HepG2 (cell line): ENCODE data around the gene TSHZ2. TPM values are rescaled to one million over a fixed set of nuclear protein-coding genes. Genes with fewer than 3 reads are reported as not detected.

Experiments
- CREB1 ChIP-seq, 2 experiments: fragments of 450-650 bp in 1 of 2; IDR thresholded peaks; 2 replicates each; pipeline ENCODE4 v1.6.1; 2016 to 2017; ENCODE audit warnings: control low read depth in 1 of 2, mild to moderate bottlenecking in 1 of 2, missing compliant biosample characterization in 1 of 2, missing genetic modification characterization in 1 of 2
- DZIP1 ChIP-seq: sonication (generic); formaldehyde crosslinking; IDR thresholded peaks from 2 replicates; pipeline ENCODE4 v1.5.0; 2020; ENCODE audit warnings: mild to moderate bottlenecking, missing genetic modification reagents
- FOXP1 ChIP-seq, 2 experiments: fragments of 450-650 bp in 1 of 2; IDR thresholded peaks; 2 replicates each; pipeline ENCODE4 v1.6.1; 2017 to 2018; ENCODE audit warnings: antibody characterized with exemption in 1 of 2
- NR0B2 ChIP-seq: sonication (generic); formaldehyde crosslinking; IDR thresholded peaks from 2 replicates; pipeline ENCODE4 v1.4.0; 2020; ENCODE audit warnings: mild to moderate bottlenecking, missing genetic modification reagents
- PAWR ChIP-seq: sonication (generic); formaldehyde crosslinking; IDR thresholded peaks from 2 replicates; pipeline ENCODE4 v1.4.0; 2020; ENCODE audit warnings: missing genetic modification reagents, mild to moderate bottlenecking, borderline replicate concordance
- PHB2 ChIP-seq: fragments of 450-650 bp; IDR thresholded peaks from 2 replicates; pipeline ENCODE4 v1.6.1; 2018; ENCODE audit not compliant: partially characterized antibody
- SMARCE1 ChIP-seq: fragments of 450-650 bp; IDR thresholded peaks from 2 replicates; pipeline ENCODE4 v1.6.1; 2017; ENCODE audit warnings: borderline replicate concordance
- TAF1 ChIP-seq: sonication (generic); formaldehyde crosslinking; IDR thresholded peaks from 2 replicates; pipeline ENCODE4 v1.4.0; 2020; ENCODE audit warnings: missing genetic modification reagents
- TBP ChIP-seq: sonication (generic); formaldehyde crosslinking; IDR thresholded peaks from 2 replicates; pipeline ENCODE4 v1.5.0; 2020; ENCODE audit warnings: missing genetic modification reagents
- ZBTB21 ChIP-seq: sonication (generic); formaldehyde crosslinking; IDR thresholded peaks from 2 replicates; pipeline ENCODE4 v1.4.0; 2020; ENCODE audit warnings: missing genetic modification reagents
- ZFYVE20 ChIP-seq: sonication (generic); formaldehyde crosslinking; IDR thresholded peaks from 2 replicates; pipeline ENCODE4 v1.8.0; 2023; ENCODE audit warnings: low read depth, mild to moderate bottlenecking, moderate library complexity, missing genetic modification reagents, borderline replicate concordance
- ZMYM3 ChIP-seq: sonication (generic); formaldehyde crosslinking; IDR thresholded peaks from 2 replicates; pipeline ENCODE4 v1.5.1; 2020; ENCODE audit warnings: mild to moderate bottlenecking, missing genetic modification reagents
- ZNF407 ChIP-seq: sonication (generic); formaldehyde crosslinking; IDR thresholded peaks from one replicate; pipeline ENCODE4 v1.5.1; 2020; ENCODE audit warnings: mild to moderate bottlenecking, missing genetic modification reagents; ENCODE audit errors: not compliant biosample characterization
- ZNF784 ChIP-seq: sonication (generic); formaldehyde crosslinking; IDR thresholded peaks from 2 replicates; pipeline ENCODE4 v1.5.1; 2020; ENCODE audit warnings: missing genetic modification reagents, mild to moderate bottlenecking, borderline replicate concordance
- polyA plus RNA-seq, 8 experiments: library from polyadenylated mRNA; depleted of rRNA in 3 of 8; stranded (reverse) in 7 of 8; unstranded in 1 of 8; fragments of >200 nt; fragmentation: Illumina TruSeq in 4 of 8; extraction: Trizol in 4 of 8; gene quantifications; 2 replicates each; pipeline versions ENCODE4 v1.2.1 to v1.2.3, GENCODE V29; 2011 to 2016; ENCODE audit warnings: low read depth in 4 of 8, missing spikeins in 1 of 8, mixed read lengths in 1 of 8; ENCODE audit not compliant: insufficient read depth in 1 of 8
- total RNA-seq, 5 experiments: library from RNA; depleted of rRNA; stranded (reverse); fragments of >200 nt; fragmentation: Illumina TruSeq; extraction: Trizol; gene quantifications; 2 replicates each; pipeline ENCODE4 v1.2.3, GENCODE V29; 2016; ENCODE audit warnings: low read depth in 1 of 5

The TSHZ2 gene
- total and polyA plus RNA-seq, 2 of the 13 experiments (the other 11 are each of a cell fraction or from before 2014, with no cell fraction given) = 0.01 TPM; not detected in 1

GRCh38 chr20:53216856-53217576, 244.9 kb downstream of the TSHZ2 start (continued):
- peak; percentile 41 for TF ChIP-seq ZNF407
- no peak for TF ChIP-seq ZFYVE20 (CRISPR knock-in tag)
- TF ChIP-seq TBP = no peak
- no peak for TF ChIP-seq CREB1 (IDR thresholded peaks at IDR 0.05)
- TF ChIP-seq CREB1 (CRISPR knock-in tag; IDR thresholded peaks at IDR 0.05) = no peak
- no peak for TF ChIP-seq SMARCE1
- no peak for TF ChIP-seq ZMYM3 (CRISPR knock-in tag)
- no peak for TF ChIP-seq ZBTB21 (CRISPR knock-in tag)
- no peak for TF ChIP-seq DZIP1 (CRISPR knock-in tag)
- no peak for TF ChIP-seq PAWR (CRISPR knock-in tag)
- TF ChIP-seq PHB2 = no peak
- no peak for TF ChIP-seq FOXP1 (IDR thresholded peaks at IDR 0.05)
- no peak for TF ChIP-seq FOXP1 (CRISPR knock-in tag; IDR thresholded peaks at IDR 0.05)
- no peak for TF ChIP-seq TAF1
- no peak for TF ChIP-seq ZNF784 (CRISPR knock-in tag)
- TF ChIP-seq NR0B2 (CRISPR knock-in tag) = peak; percentile 37; the same call in 1 of the 2 replicates
